ENCODE results near the gene NRP2.

- TF ChIP-seq CTCF (conservative IDR thresholded peaks at IDR 0.05; ENCODE audit: low read length) (peak; percentile 98), EZH2phosphoT487 (IDR thresholded peaks at IDR 0.05; ENCODE audit: borderline replicate concordance, low read depth, low read length) (no peak)
Observed at GRCh38 chr2:205766779-205767359, 84.6 kb downstream of the NRP2 start.
